Activated naive CD4-positive, alpha-beta T cell treated with anti-CD3 and anti-CD28 coated beads, Interleukin-2, amount 10 ng/mL, durations not matched to agents 7 days and 5 days (primary cell): ENCODE measurements around the gene DZIP1L.
"Not testable (repeated sequence)": the region's sequence is repeated elsewhere in the genome, so short reads cannot be mapped to it uniquely, and the experiment has no call there.

Experiments
- CTCF ChIA-PET: fragments of 350-600 bp; sonication (Branson Sonifier 250); formaldehyde crosslinking; loops from one replicate; lab custom pipeline; 2021; ENCODE audit warnings: antibody characterized with exemption; lab: Charles Lee
- DNase-seq: peaks from one replicate; pipeline ENCODE4 v3.0.0-alpha.2; 2020
- H3K27ac Mint-ChIP-seq: one replicate; pipeline ENCODE4 v1.8.0; 2021; ENCODE audit warnings: mild to moderate bottlenecking, moderate library complexity, mixed read lengths
- H3K27me3 Mint-ChIP-seq: one replicate; pipeline ENCODE4 v1.8.0; 2021; ENCODE audit warnings: mild to moderate bottlenecking, mixed read lengths
- H3K36me3 Mint-ChIP-seq: one replicate; pipeline ENCODE4 v1.8.0; 2021; ENCODE audit warnings: mixed read lengths
- H3K4me1 Mint-ChIP-seq: one replicate; pipeline ENCODE4 v1.8.0; 2021; ENCODE audit warnings: mixed read lengths
- H3K4me3 Mint-ChIP-seq: one replicate; pipeline ENCODE4 v1.8.0; 2021; ENCODE audit warnings: mild to moderate bottlenecking, moderate library complexity, mixed read lengths
- H3K9me3 Mint-ChIP-seq: one replicate; pipeline ENCODE4 v1.8.0; 2021; ENCODE audit warnings: mixed read lengths

Gene DZIP1L

GRCh38 chr3:138125548-138126221 lies 10.3 kb upstream of the DZIP1L start:
- no peaks in the 10 kb centered on the region for H3K36me3 Mint-ChIP-seq
- H3K27me3 Mint-ChIP-seq = peaks cover 18% of the 10 kb centered on the region
- H3K4me1 Mint-ChIP-seq = no peaks in the 10 kb centered on the region
- no peak for DNase-seq
- H3K27ac Mint-ChIP-seq = no peak overlapping the region
- no peaks in the 10 kb centered on the region for H3K9me3 Mint-ChIP-seq
- no peak overlapping the region for H3K4me3 Mint-ChIP-seq
- CTCF ChIA-PET = interaction anchor here (1.1 kb wide), 1 partner anchor 10 kb away, joined by 3 read pairs; no protein-coding TSS in a partner anchor

- Mint-ChIP-seq H3K36me3 (no peaks in the 10 kb centered on the region), H3K4me3 (no peak overlapping the region), H3K27ac (no peak overlapping the region), H3K9me3 (no peaks in the 10 kb centered on the region), H3K4me1 (no peaks in the 10 kb centered on the region), H3K27me3 (peaks cover 22% of the 10 kb centered on the region)
- DNase-seq = no peak
- CTCF ChIA-PET = interaction anchor here (1.1 to 1.7 kb wide), 2 partner anchors 9 to 58 kb away, joined by 3 read pairs; no protein-coding TSS in a partner anchor
Measured at GRCh38 chr3:138124706-138125355, 9.4 kb upstream of the DZIP1L start.

GRCh38 chr3:138124188-138124587 lies 8.8 kb upstream of the DZIP1L start:
- peaks cover 21% of the 10 kb centered on the region for H3K27me3 Mint-ChIP-seq
- no peak overlapping the region for H3K4me3 Mint-ChIP-seq
- no peaks in the 10 kb centered on the region for H3K36me3 Mint-ChIP-seq
- no peak overlapping the region for H3K27ac Mint-ChIP-seq
- no peaks in the 10 kb centered on the region for H3K9me3 Mint-ChIP-seq
- CTCF ChIA-PET = interaction anchor here (0.9 to 1.7 kb wide), 2 partner anchors 55 to 57 kb away, joined by 3 to 5 read pairs; no protein-coding TSS in a partner anchor
- no peak for DNase-seq
- H3K4me1 Mint-ChIP-seq = no peaks in the 10 kb centered on the region

GRCh38 chr3:138119423-138119766 lies 4.0 kb upstream of the DZIP1L start:
- H3K4me3 Mint-ChIP-seq = no peak overlapping the region
- H3K4me1 Mint-ChIP-seq = peaks cover 7% of the 10 kb centered on the region
- CTCF ChIA-PET = interaction anchor here (0.7 to 6.2 kb wide), 10 partner anchors 11 to 209 kb away, joined by 3 to 248 read pairs (median 5); no protein-coding TSS in a partner anchor
- no peak overlapping the region for H3K27ac Mint-ChIP-seq
- H3K27me3 Mint-ChIP-seq = peaks cover 58% of the 10 kb centered on the region
- no peak for DNase-seq
- no peaks in the 10 kb centered on the region for H3K36me3 Mint-ChIP-seq
- no peaks in the 10 kb centered on the region for H3K9me3 Mint-ChIP-seq

- Mint-ChIP-seq H3K9me3 (no peaks in the 10 kb centered on the region), H3K36me3 (no peaks in the 10 kb centered on the region), H3K27ac (no peak overlapping the region), H3K4me3 (no peak overlapping the region), H3K27me3 (peaks cover 56% of the 10 kb centered on the region), H3K4me1 (peaks cover 7% of the 10 kb centered on the region)
- CTCF ChIA-PET = interaction anchor here (0.6 to 6.2 kb wide), 14 partner anchors 10 to 797 kb away, joined by 3 to 248 read pairs (median 4); no protein-coding TSS in a partner anchor
- DNase-seq = peak; percentile 74
Measured at GRCh38 chr3:138118612-138119422, 3.4 kb upstream of the DZIP1L start.

- Mint-ChIP-seq H3K36me3 (no peaks in the 10 kb centered on the region), H3K4me3 (peak overlapping the region; percentile 69), H3K27ac (no peak overlapping the region), H3K9me3 (no peaks in the 10 kb centered on the region), H3K4me1 (peaks cover 7% of the 10 kb centered on the region), H3K27me3 (peaks cover 68% of the 10 kb centered on the region)
- CTCF ChIA-PET = interaction anchor here (1.3 to 6.2 kb wide), 2 partner anchors 45 kb away, joined by 5 to 248 read pairs; no protein-coding TSS in a partner anchor
- DNase-seq = no peak
Measured at GRCh38 chr3:138114431-138114918, 933 bp downstream of the DZIP1L start.

- no peak for DNase-seq
- H3K4me3 Mint-ChIP-seq = no peak overlapping the region
- no peak overlapping the region for H3K27ac Mint-ChIP-seq
- CTCF ChIA-PET = interaction anchor here (1.3 kb wide), 2 partner anchors 14 to 44 kb away, joined by 4 to 5 read pairs; no protein-coding TSS in a partner anchor
- H3K4me1 Mint-ChIP-seq = peaks cover 7% of the 10 kb centered on the region
- H3K9me3 Mint-ChIP-seq = no peaks in the 10 kb centered on the region
- no peaks in the 10 kb centered on the region for H3K36me3 Mint-ChIP-seq
- peaks cover 57% of the 10 kb centered on the region for H3K27me3 Mint-ChIP-seq
Measured at GRCh38 chr3:138113326-138113725, 2.1 kb downstream of the DZIP1L start.

- DNase-seq = no peak
- Mint-ChIP-seq H3K27me3 (peaks cover 54% of the 10 kb centered on the region), H3K9me3 (no peaks in the 10 kb centered on the region), H3K4me1 (peaks cover 7% of the 10 kb centered on the region), H3K36me3 (no peaks in the 10 kb centered on the region), H3K27ac (no peak overlapping the region), H3K4me3 (no peak overlapping the region)
- CTCF ChIA-PET = interaction anchor here (0.9 to 1.3 kb wide), 2 partner anchors 42 to 45 kb away, joined by 3 to 4 read pairs; no protein-coding TSS in a partner anchor
Measured at GRCh38 chr3:138112362-138112761, 3.0 kb downstream of the DZIP1L start.

- no peak overlapping the region for H3K4me3 Mint-ChIP-seq
- no peak for DNase-seq
- no peak overlapping the region for H3K27ac Mint-ChIP-seq
- no peaks in the 10 kb centered on the region for H3K36me3 Mint-ChIP-seq
- H3K27me3 Mint-ChIP-seq = peaks cover 8% of the 10 kb centered on the region
- H3K4me1 Mint-ChIP-seq = no peaks in the 10 kb centered on the region
- H3K9me3 Mint-ChIP-seq = no peaks in the 10 kb centered on the region
- CTCF ChIA-PET = no interaction called here
Measured at GRCh38 chr3:138105598-138105997, 9.8 kb downstream of the DZIP1L start.

GRCh38 chr3:138103466-138103865 lies 11.9 kb downstream of the DZIP1L start:
- no peak for DNase-seq
- CTCF ChIA-PET = no interaction called here
- Mint-ChIP-seq H3K4me3 (no peak overlapping the region), H3K4me1 (no peaks in the 10 kb centered on the region), H3K27me3 (peaks cover 12% of the 10 kb centered on the region), H3K27ac (no peak overlapping the region), H3K36me3 (no peaks in the 10 kb centered on the region), H3K9me3 (no peaks in the 10 kb centered on the region)

GRCh38 chr3:138101351-138101940 lies 14.0 kb downstream of the DZIP1L start:
- H3K27ac Mint-ChIP-seq, H3K4me1 Mint-ChIP-seq, H3K36me3 Mint-ChIP-seq, H3K4me3 Mint-ChIP-seq, DNase-seq, H3K9me3 Mint-ChIP-seq: not testable (repeated sequence)
- CTCF ChIA-PET = interaction anchor here (0.6 to 1.6 kb wide), 6 partner anchors 14 to 72 kb away, joined by 3 to 6 read pairs (median 4); partner anchors contain the start of gene DZIP1L
- H3K27me3 Mint-ChIP-seq = peaks cover 17% of the 10 kb centered on the region

GRCh38 chr3:138099417-138099816 lies 16.0 kb downstream of the DZIP1L start:
- DNase-seq = no peak
- H3K4me1 Mint-ChIP-seq = no peaks in the 10 kb centered on the region
- H3K27ac Mint-ChIP-seq = no peak overlapping the region
- no peaks in the 10 kb centered on the region for H3K9me3 Mint-ChIP-seq
- H3K4me3 Mint-ChIP-seq = no peak overlapping the region
- CTCF ChIA-PET = interaction anchor here (0.8 to 1.3 kb wide), 2 partner anchors 14 to 30 kb away, joined by 3 to 4 read pairs; no protein-coding TSS in a partner anchor
- no peaks in the 10 kb centered on the region for H3K36me3 Mint-ChIP-seq
- H3K27me3 Mint-ChIP-seq = peaks cover 22% of the 10 kb centered on the region
